GM19455 (cell line): Measurements from ENCODE around the gene PRXL2A.
"Not testable (repeated sequence)": the region's sequence is repeated elsewhere in the genome, so short reads cannot be mapped to it uniquely, and the experiment has no call there.

ENCODE experiments used
- ATAC-seq: cut with Tn5 transposase; IDR thresholded peaks from one replicate; pipeline ENCODE4 v1.9.1; 2021; ENCODE audit not compliant: unreplicated experiment

The PRXL2A gene

GRCh38 chr10:80408242-80409101 is at the start of gene PRXL2A:
TSS of gene PRXL2A (plus strand) at chr10:80408551. CDS start at chr10:80420468, 11,917 bp downstream.
- ATAC-seq: peak; percentile 98

GRCh38 chr10:80358925-80359324 is 49.4 kb upstream of the PRXL2A start:
- ATAC-seq: not testable (repeated sequence)

- no peak for ATAC-seq
These were observed 48.7 kb upstream of the PRXL2A start for GRCh38 chr10:80359644-80360043.

DNA sequence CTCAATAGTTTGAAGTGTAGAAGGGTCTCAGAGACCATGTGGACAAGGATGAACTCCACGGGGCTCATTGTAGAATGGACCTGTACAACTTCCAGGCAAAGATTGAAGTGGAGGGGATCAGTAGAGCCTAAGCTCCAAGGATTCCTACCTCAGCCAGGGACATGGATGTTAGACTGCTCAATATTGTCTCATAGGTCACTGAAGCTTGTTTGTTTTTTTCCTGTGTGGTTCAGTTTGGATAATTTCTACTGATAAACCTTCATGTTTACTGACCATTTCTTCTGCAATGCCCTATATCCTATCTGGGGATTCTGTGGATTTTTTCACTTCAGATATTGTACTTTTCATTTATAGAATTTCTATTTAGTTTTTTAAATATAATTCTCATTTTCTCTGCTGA is 42.8 kb upstream of the PRXL2A start:
- ATAC-seq: no peak

GRCh38 chr10:80371467-80371866 is 36.9 kb upstream of the PRXL2A start:
- ATAC-seq: no peak

DNA sequence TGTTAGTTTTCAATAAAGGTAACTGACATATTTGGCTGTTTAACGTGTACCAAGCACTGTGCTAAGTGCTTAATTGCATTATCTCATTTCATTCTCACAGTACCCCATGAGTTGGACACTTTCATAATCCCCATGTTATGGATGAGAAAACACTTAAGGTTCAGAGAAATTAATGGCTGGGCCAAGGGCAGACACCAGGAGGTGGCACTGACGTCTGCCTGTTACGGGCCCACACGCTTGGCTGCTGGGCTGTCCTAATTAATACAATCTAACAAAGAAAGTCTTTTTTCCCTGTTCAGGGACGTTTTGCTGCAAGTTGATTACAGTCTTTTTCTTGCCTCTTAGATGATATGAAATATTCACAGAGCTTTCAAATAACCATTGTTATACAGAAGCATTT is 35.7 kb upstream of the PRXL2A start:
- no peak for ATAC-seq

- no peak for ATAC-seq
These were observed 34.8 kb upstream of the PRXL2A start for GRCh38 chr10:80373502-80373901.

DNA sequence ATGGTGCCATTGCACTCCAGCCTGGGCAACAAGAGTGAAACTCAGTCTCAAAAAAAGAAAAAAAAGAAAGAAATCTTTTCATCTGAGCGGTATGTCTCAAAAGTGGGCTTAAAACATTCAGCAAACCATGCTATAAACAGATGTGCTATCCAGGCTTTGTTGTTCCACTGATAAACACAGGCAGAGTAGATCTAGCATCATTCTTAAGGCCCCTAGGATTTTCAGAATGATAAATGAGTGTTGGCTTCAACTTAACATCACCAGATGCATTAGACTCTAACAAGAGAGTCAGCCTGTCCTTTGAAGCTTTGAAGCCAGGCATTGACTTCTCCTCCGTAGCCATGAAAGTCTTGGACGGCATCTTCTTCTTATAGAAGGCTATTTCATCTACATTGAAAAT is 28.6 kb upstream of the PRXL2A start:
- ATAC-seq: no peak

GRCh38 chr10:80380185-80380584 is 28.2 kb upstream of the PRXL2A start:
- ATAC-seq: no peak

DNA sequence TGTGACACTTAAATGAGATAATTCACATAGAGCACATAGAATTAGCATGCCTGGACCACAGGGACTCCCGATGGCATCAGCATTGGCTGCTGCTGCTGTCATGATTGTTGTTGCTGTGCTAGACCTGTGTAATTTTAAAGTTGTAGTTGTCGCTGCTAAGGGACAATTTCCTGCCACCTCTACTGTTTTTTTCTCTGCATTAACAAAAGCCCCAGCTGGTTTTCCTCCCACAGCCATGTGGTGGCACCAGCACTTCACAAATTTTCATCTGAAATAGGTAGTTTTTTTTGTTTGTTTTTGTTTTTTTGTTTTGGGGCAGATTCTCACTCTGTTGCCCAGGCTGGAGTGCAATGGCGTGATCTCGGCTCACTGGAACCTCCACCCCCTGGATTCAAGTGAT is 25.4 kb upstream of the PRXL2A start:
- ATAC-seq: peak; percentile 76

DNA sequence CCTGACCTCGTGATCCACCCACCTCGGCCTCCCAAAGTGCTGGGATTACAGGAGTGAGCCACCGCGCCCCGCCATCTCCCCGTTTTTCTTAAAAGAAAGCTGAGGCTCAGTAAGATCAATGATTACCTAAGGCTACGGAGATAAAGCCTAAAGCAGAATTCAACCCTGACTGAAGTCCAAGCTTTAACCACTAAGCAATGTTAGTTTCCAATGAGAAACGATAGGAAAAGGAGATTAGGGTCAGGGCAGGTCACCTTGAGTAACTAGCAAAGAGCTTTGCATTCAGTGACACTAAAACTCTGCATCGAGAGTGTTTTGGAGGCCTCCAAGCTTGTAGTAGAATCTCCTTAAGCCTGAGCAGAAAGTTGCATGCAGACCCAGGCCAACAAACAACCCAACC is 17.6 kb upstream of the PRXL2A start:
- no peak for ATAC-seq

- ATAC-seq: no peak
These were observed 16.1 kb upstream of the PRXL2A start for GRCh38 chr10:80392250-80392649.

- no peak for ATAC-seq
These were observed 13.9 kb upstream of the PRXL2A start for GRCh38 chr10:80394358-80394916.

DNA sequence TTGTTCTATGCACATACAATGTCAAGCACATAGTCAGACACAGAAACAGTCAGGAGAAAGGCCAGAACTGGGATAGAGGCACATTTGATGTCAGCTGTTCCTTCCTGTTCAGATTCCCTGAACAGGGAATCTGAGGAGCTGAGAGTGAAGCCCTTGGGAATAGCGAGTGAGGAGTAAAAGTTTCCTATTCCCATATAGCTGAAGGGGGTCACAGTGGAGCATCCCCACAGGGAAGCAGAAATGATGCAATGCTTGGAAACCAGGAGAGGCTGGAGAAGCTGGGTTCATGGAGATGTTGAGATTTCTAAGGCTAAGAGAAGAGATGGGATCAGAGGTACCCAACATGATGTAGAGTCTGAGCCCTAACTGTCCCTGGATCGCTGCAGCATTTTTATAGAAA is 11.3 kb upstream of the PRXL2A start:
- ATAC-seq: no peak

GRCh38 chr10:80400136-80400804 is 8.1 kb upstream of the PRXL2A start:
- ATAC-seq: no peak

DNA sequence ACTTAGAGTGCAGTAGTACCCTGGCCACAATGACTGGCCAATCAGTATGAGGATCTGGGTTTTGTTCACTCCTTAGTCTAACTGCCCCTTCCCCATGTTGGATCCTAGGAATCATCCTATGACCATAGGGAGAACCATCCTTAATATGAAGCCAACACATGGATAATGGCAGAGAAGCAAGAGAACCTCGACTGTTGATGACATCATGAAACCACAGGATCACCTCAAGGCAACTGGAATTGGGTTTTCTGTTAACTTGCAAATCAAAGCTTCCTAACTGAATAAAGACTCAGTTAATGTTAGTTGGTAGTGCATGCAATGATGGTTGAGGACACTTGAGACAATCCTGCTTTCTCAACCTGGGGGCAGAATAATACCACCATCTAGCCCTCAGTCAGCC is 3.3 kb upstream of the PRXL2A start:
- no peak for ATAC-seq

DNA sequence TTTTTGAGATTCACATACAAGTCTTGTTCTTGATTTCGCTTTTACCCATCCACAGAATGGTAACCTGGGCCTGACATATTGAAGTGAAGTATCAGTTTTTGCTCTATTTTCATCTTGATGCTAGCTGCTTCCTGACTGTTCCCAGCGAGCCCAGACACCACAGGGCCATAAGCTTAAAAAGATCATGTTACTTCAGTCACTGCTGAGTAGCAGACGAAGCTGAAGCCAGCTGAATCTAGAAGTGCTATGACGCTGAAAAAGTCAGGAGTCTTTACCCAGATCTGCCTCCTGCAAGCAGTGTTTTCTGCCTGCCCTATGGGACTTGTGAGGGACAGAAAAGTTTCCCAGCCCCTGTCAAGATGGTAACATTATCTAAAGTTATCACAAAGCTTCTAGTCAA is 2.7 kb upstream of the PRXL2A start:
- ATAC-seq: no peak

DNA sequence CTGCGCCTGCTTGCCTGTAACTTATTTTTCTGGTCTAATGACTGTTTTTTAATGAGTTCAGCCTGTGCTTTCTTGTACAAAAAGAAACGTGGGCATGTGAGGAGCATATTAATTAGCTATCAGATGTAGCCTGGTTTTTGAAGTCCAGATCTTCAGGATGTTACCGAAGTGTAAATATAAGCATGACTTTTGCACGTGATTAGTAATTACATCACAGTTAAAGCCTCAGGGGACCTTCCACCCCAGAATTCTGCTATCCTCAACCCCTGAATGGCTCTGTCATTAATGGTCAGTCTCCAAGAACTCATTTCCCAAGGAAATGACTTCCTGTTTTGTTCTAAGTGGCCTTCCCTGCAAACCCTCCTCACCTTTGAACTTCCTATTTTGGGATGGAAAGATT is 2.1 kb upstream of the PRXL2A start:
- no peak for ATAC-seq

- peak; percentile 28 for ATAC-seq
These were observed 524 bp upstream of the PRXL2A start for GRCh38 chr10:80407812-80408241.

DNA sequence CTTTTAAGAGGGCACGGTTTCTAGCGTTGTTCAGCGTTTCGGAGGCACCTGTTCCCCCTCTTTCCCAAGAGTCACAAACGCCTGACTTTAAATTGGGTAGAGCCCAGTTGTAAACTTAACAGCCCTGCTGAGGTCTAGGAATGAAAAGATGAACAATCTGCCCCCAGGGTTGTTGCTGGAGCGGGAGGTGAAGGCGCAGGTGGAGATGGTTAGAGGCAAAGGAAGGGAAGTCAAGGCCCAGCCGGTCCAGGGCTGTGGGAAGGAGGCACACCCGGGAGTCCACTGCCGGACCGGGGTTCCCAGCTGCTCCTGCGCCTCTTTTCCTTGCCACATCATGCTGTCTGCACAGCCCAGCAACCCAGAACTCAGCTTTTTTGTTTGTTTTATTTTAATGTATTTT is 770 bp downstream of the PRXL2A start:
- no peak for ATAC-seq

GRCh38 chr10:80410122-80410521 is 1.8 kb downstream of the PRXL2A start:
- ATAC-seq: no peak

- no peak for ATAC-seq
These were observed 2.3 kb downstream of the PRXL2A start for GRCh38 chr10:80410578-80411145.
